ENCODE results near the gene ABCC10. TPM values are rescaled to one million over a fixed set of nuclear protein-coding genes. Genes with fewer than 3 reads are reported as not detected.
"Not testable (repeated sequence)": the region's sequence is repeated elsewhere in the genome, so short reads cannot be mapped to it uniquely, and the experiment has no call there.

Gene ABCC10
- total RNA-seq, 1 experiment from 2014 or later: 18.8 TPM

DNA sequence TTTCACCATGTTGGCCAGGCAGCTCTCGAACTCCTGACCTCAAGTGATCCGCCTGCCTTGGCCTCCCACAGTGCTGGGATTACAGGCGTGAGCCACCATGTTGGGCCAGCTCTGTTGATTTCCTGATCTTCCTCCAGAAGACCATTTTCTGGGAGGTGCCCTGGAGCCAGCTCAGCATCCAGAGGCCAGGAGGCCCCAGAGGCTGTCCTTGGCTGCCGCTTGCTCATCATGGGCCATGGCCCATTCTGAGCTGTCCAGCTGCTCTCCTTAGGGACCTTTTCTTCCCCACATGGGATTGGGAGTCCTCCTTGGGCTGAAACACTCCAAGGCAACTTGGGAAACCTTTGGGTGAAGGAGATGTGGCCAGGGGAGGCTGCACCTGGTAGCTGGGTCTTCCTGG is 67.4 kb downstream of the ABCC10 start:
- no peak for DNase-seq (ENCODE audit: low spot score)

DNA sequence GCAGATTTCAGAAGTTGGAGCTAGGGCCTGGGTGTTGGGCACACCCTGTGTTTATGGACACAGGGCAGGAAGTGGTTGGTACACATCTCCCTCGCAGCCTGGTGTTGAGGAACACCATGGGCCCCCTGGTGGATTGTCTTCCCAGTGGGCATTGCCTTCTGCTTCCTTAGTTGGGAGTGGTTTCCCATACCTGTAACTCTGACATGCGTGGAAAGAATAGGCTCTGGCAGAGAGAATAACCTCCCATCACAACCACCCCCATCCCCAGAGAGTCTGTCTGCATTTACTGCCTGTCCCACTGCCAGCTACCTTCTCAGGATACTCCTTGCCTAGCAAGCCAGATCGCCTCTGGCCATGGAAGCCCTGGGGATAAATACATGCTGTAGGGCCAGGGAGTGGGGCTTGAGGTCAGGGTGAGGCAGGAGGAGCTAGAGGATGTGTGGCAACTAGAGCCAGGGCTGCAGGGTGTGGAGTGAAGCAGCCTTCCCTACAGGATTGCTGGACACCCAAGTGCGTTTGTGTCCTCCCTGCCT is 68.1 kb downstream of the ABCC10 start:
- peak; percentile 54 for DNase-seq (ENCODE audit: low spot score)

DNA sequence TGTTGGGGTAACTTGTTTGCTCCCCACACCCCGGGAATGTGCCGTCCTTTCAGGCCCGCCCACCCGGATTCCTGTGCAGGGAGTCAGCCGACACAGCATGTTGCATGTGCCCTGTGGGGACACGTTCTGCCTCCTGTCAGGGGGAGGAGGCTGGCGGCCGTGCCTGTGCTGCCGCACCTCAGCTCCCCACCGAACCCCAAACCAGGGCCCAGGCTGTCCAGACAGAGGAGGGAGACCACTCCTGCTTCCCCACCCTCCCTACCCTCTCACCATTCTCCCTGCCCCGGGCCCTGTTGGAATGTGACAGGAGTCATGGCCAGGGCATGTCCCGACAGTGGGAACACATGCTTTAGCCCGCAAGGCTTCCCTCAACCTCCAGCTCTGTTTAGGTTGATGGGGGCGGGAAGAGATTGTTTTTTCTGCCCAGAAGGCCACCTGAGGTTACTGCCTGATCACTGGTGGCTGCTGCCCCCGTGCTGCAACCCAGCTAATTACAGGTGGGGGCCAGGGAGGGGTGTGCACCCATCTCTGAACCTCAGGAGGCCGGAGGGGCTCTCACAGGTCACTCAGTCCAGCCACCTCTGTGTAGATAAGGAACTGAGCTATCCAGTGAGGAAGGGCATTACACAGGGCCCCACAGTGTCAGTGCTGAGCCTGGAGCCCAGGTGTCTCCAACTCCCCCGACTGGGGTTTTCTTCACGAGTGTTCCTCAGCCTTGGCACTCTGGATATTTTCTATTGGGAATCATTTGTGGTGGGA is 69.2 kb downstream of the ABCC10 start:
- DNase-seq (ENCODE audit: low spot score): peak; percentile 58

DNA sequence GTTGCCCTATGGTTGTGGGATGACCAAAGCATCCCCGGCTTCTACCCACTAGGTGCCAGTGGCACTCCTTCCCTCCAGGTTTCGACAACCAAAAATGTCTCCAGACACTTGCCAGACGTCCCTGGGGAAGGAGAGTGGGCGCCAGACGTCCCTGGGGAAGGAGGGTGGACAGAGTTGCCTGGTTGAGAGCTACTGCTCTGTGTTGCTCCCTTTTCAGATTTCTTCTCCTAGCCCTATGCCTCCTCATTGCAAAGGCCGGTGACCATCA is 69.7 kb downstream of the ABCC10 start:
- DNase-seq (ENCODE audit: low spot score): no peak

DNA sequence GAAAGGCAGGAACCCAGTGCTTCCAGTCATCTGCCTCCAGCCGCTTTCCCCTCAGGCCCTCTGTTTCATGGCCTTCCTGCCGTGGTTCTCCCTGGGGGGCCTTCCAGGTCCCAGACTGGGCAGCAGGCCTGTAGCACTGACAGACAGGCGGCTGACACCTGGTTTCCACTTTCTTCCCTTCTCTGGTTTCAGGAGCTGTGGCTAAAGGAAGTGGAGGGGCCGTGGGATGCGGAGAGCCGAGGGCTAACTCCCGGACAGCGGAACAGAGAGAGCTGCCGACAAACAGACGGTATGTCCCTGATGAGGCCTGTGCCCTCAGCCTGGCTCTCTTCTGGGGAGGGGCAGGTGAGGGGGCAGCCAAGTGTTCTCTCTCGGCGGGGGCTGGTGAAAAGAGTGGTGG is 70.3 kb downstream of the ABCC10 start:
- no peak for DNase-seq (ENCODE audit: low spot score)

DNA sequence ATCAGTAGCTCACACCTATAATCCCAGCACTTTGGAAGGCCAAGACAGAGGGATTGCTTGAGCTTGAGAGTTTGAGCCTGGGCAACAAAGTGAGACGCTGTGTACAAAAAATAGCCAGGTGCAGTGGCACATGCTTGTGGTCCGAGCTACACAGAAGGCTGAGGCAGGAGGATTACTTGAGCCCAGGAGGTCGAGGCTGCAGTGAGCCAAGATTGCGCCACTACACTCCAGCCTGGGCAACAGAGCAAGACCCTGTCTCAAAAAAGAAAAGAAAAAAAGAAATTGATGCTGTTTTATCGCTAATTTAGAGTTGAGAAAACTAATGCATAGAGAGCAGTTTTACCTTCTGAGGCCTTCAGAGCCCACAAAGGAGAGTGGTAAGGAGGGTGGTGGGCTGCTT is 71.0 kb downstream of the ABCC10 start:
- not testable (repeated sequence) for DNase-seq (ENCODE audit: low spot score)

DNA sequence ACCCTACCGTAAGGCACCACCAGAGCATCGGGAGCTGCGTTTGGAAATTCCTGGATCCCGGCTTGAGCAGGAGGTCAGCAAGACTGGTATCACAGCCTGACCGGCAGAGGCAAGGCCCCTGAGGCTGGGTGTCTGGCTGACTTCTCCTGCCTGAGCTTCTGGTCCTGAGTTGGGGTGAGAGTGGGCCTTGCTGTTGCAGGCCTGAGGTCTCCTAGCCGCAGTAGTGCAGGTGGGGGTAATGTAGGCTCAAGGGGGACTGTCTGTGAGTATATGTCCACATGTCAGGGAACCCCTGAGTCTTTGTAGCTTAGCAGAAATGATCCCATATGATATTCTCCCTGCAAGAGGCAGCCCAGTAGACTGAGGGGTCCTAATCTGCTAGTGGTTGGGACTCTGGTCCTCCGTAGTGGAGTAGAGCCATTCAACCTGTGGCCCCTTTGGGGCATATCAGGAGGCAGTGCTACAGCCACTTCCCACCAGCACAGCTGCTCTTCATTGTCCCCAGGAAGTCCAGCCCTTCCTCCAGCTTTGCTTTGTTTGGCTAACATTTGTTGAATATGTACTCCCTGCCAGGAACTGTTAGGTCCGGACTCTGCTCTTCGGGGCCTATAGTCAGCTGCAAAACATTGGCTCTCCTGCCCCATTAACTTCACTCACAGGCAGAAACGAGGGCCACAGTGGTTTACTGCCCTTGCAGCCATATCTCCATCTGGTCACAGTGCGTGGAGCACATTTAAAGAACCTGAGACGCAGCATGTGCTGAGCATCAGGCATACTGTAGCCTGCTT is 71.9 kb downstream of the ABCC10 start:
- DNase-seq (ENCODE audit: low spot score): no peak

Small RNAs within 50 kb of the gene (small RNA-seq; reads per million reads assigned to genes)
- not detected for gene MIR6780B
- gene RNU6-1113P: not detected

Other genes with a start within 250 kb of the ABCC10 start
- 13.5 and 17.2 TPM in 2 replicates for gene CUL9, start 245.3 kb upstream of the ABCC10 start, total RNA-seq (2014; rRNA removed; shearing (Covaris generic))
- 125 and 130 TPM in 2 replicates for gene DNPH1, start 198.1 kb upstream of the ABCC10 start, total RNA-seq (2014; rRNA removed; shearing (Covaris generic))
- 0.73 and 0.79 TPM in 2 replicates for gene TTBK1, start 184.1 kb upstream of the ABCC10 start, total RNA-seq (2014; rRNA removed; shearing (Covaris generic))
- not detected in 2 replicates for gene SLC22A7, start 129.3 kb upstream of the ABCC10 start, total RNA-seq (2014; rRNA removed; shearing (Covaris generic))
- not detected in 2 replicates for gene CRIP3, start 118.7 kb upstream of the ABCC10 start, total RNA-seq (2014; rRNA removed; shearing (Covaris generic))
- gene ZNF318, start 57.9 kb upstream of the ABCC10 start, total RNA-seq (2014; rRNA removed; shearing (Covaris generic)): 4.6 and 4.7 TPM in 2 replicates
- 0.10 and 0.34 TPM in 2 replicates for gene DLK2, start 28.0 kb downstream of the ABCC10 start, total RNA-seq (2014; rRNA removed; shearing (Covaris generic))
- gene TJAP1, start 50.0 kb downstream of the ABCC10 start, total RNA-seq (2014; rRNA removed; shearing (Covaris generic)): 19.9 and 20.4 TPM in 2 replicates
- 1.4 and 2.0 TPM in 2 replicates for gene LRRC73, start 82.8 kb downstream of the ABCC10 start, total RNA-seq (2014; rRNA removed; shearing (Covaris generic))
- 92.4 and 102 TPM in 2 replicates for gene YIPF3, start 89.4 kb downstream of the ABCC10 start, total RNA-seq (2014; rRNA removed; shearing (Covaris generic))
- 42.4 and 56.0 TPM in 2 replicates for gene POLR1C, start 89.5 kb downstream of the ABCC10 start, total RNA-seq (2014; rRNA removed; shearing (Covaris generic))
- gene XPO5, start 148.5 kb downstream of the ABCC10 start, total RNA-seq (2014; rRNA removed; shearing (Covaris generic)): 65.9 and 71.0 TPM in 2 replicates
- gene POLH, start 148.6 kb downstream of the ABCC10 start, total RNA-seq (2014; rRNA removed; shearing (Covaris generic)): 4.7 and 6.6 TPM in 2 replicates
- 71.9 and 83.1 TPM in 2 replicates for gene GTPBP2, start 201.7 kb downstream of the ABCC10 start, total RNA-seq (2014; rRNA removed; shearing (Covaris generic))
- gene MAD2L1BP, start 208.3 kb downstream of the ABCC10 start, total RNA-seq (2014; rRNA removed; shearing (Covaris generic)): 32.1 and 36.8 TPM in 2 replicates
- not detected in 2 replicates for gene RSPH9, start 217.5 kb downstream of the ABCC10 start, total RNA-seq (2014; rRNA removed; shearing (Covaris generic))